ENCODE results near the gene BLOC1S6.

- no peak for TF ChIP-seq CTCF (conservative IDR thresholded peaks at IDR 0.05; ENCODE audit: low read depth, low read length)
- TF ChIP-seq EZH2 (IDR thresholded peaks at IDR 0.05; ENCODE audit: low read length, unreplicated experiment), result no peak
These were observed 48.6 kb downstream of the BLOC1S6 start for GRCh38 chr15:45635763-45636292.

Data from PC-3 (cell line).